ENCODE data around the gene JTB. TPM values are rescaled to one million over a fixed set of nuclear protein-coding genes. Genes with fewer than 3 reads are reported as not detected.
"Not testable (repeated sequence)": the region's sequence is repeated elsewhere in the genome, so short reads cannot be mapped to it uniquely, and the experiment has no call there.

JTB gene
- total RNA-seq (100 to 1,000 TPM; 171 to 293 (median 219) TPM), polyA plus RNA-seq (100 to 1,000 TPM; 220 to 324 (median 286) TPM)

- peaks cover 0 to 28% (median 23%) of the 10 kb centered on the region in 4 donors for H3K4me1 ChIP-seq
- H3K27me3 ChIP-seq, result no peaks in the 10 kb centered on the region
- peak within 1 kb of the TSS; percentile 76 to 99 (median 91) for H3K4me3 ChIP-seq
- H3K27ac ChIP-seq, result peak within 1 kb of the TSS; percentile 92 to 96 (median 92)
- 0% methylated on average over 75 of the region's 75 CpGs for WGBS, 2 donors
- TF ChIP-seq CTCF (IDR thresholded peaks at IDR 0.05), result no peak
- peak; percentile 82 to 96 (median 95) for TF ChIP-seq POLR2AphosphoS5 (IDR thresholded peaks at IDR 0.05)
- peak; percentile 77 to 85 for TF ChIP-seq POLR2A (IDR thresholded peaks at IDR 0.05)
- H3K9me3 ChIP-seq, result no peaks in the 10 kb centered on the region
- intact Hi-C loops (cut with DNase I), result no loop called here
- H3K36me3 ChIP-seq, result peaks cover 0 to 57% (median 23%) of the 10 kb centered on the region in 4 donors
- peak; percentile 93 for DNase-seq
These were observed at the start of gene JTB for GRCh38 chr1:153977250-153978240. Gene JTB, minus strand, starts transcription at chr1:153977674. Its CDS starts 422 bp downstream, at chr1:153977252.

GRCh38 chr1:154019940-154020339, 42.5 kb upstream of the JTB start:
- H3K27ac ChIP-seq, result no peak overlapping the region
- no peak for DNase-seq
- H3K4me3 ChIP-seq, result no peak overlapping the region
- no peaks in the 10 kb centered on the region for H3K27me3 ChIP-seq
- no peaks in the 10 kb centered on the region for H3K36me3 ChIP-seq
- H3K9me3 ChIP-seq, result no peaks in the 10 kb centered on the region
- no peaks in the 10 kb centered on the region for H3K4me1 ChIP-seq
- intact Hi-C loops (cut with DNase I), result no loop called here
- WGBS, 2 donors, result 86 to 89% methylated on average over 1 of the region's 1 CpG
- TF ChIP-seq EP300 (IDR thresholded peaks at IDR 0.05), result no peak
- TF ChIP-seq POLR2AphosphoS5 (IDR thresholded peaks at IDR 0.05), result no peak
- no peak for TF ChIP-seq CTCF (IDR thresholded peaks at IDR 0.05)
- no peak for TF ChIP-seq POLR2A (IDR thresholded peaks at IDR 0.05)

GRCh38 chr1:154019269-154019668, 41.8 kb upstream of the JTB start:
- no peak overlapping the region for H3K27ac ChIP-seq
- no peak overlapping the region for H3K4me3 ChIP-seq
- H3K36me3 ChIP-seq, result no peaks in the 10 kb centered on the region
- intact Hi-C loops (cut with DNase I), result no loop called here
- WGBS, 2 donors, result 89 to 90% methylated on average over 4 of the region's 4 CpGs
- H3K4me1 ChIP-seq, result no peaks in the 10 kb centered on the region
- TF ChIP-seq EP300 (IDR thresholded peaks at IDR 0.05), result no peak
- TF ChIP-seq CTCF (IDR thresholded peaks at IDR 0.05), result no peak
- TF ChIP-seq POLR2AphosphoS5 (IDR thresholded peaks at IDR 0.05), result no peak
- TF ChIP-seq POLR2A (IDR thresholded peaks at IDR 0.05), result no peak
- no peaks in the 10 kb centered on the region for H3K27me3 ChIP-seq
- DNase-seq, result no peak
- H3K9me3 ChIP-seq, result no peaks in the 10 kb centered on the region

- Histone ChIP-seq H3K4me1 (no peaks in the 10 kb centered on the region), H3K4me3 (no peak overlapping the region), H3K9me3 (no peaks in the 10 kb centered on the region), H3K36me3 (no peaks in the 10 kb centered on the region), H3K27ac (no peak overlapping the region), H3K27me3 (no peaks in the 10 kb centered on the region)
- 53 to 74% methylated on average over 3 of the region's 3 CpGs for WGBS, 2 donors
- intact Hi-C loops (cut with DNase I), result no loop called here
- TF ChIP-seq CTCF (IDR thresholded peaks at IDR 0.05), result no peak
- TF ChIP-seq POLR2AphosphoS5 (IDR thresholded peaks at IDR 0.05), result no peak
- no peak for TF ChIP-seq EP300 (IDR thresholded peaks at IDR 0.05)
- no peak for TF ChIP-seq POLR2A (IDR thresholded peaks at IDR 0.05)
- no peak for DNase-seq
These were observed 36.9 kb upstream of the JTB start for GRCh38 chr1:154014154-154014907.

- H3K36me3 ChIP-seq; H3K27ac ChIP-seq; H3K4me1 ChIP-seq; H3K9me3 ChIP-seq; intact Hi-C loops (cut with DNase I); H3K4me3 ChIP-seq; DNase-seq; H3K27me3 ChIP-seq: not testable (repeated sequence)
- WGBS, 2 donors, result 95 to 96% methylated on average over 14 of the region's 14 CpGs
These were observed 35.1 kb upstream of the JTB start for GRCh38 chr1:154012543-154012942.

Measured in sigmoid colon (tissue), 7 donors.